AG10803 (cell line): ENCODE measurements around the gene GIT2.
A peak's percentile ranks its signal among the peaks of the same experiment; 100 is the strongest.

Experiments used
- DNase-seq: peaks from one replicate; pipeline ENCODE4 v3.0.0; 2010; ENCODE audit warnings: low read depth
- H3K4me3 ChIP-seq: 2 replicates; pipeline ENCODE4 v1.5.1; 2011; ENCODE audit warnings: mild to moderate bottlenecking, low read length, control low read depth
- CTCF ChIP-seq: conservative IDR thresholded peaks from 2 replicates; pipeline ENCODE4 v1.5.1; 2011; ENCODE audit warnings: mild to moderate bottlenecking, low read length, control low read depth, inconsistent platforms

The GIT2 gene

GRCh38 chr12:109946913-109947312 lies 49.3 kb downstream of the GIT2 start:
- no peak overlapping the region for H3K4me3 ChIP-seq
- no peak for TF ChIP-seq CTCF
- DNase-seq: peak; percentile 33

GRCh38 chr12:109946505-109946904 lies 49.7 kb downstream of the GIT2 start:
- peak; percentile 21 for DNase-seq
- no peak for TF ChIP-seq CTCF

GRCh38 chr12:109944561-109945359 lies 51.4 kb downstream of the GIT2 start:
- no peak overlapping the region for H3K4me3 ChIP-seq
- peak; percentile 34 for DNase-seq
- TF ChIP-seq CTCF: no peak

More at GRCh38 chr12:109946505-109946904, 49.7 kb downstream of the GIT2 start:
- H3K4me3 ChIP-seq: no peak overlapping the region

GRCh38 chr12:109943811-109944210 lies 52.4 kb downstream of the GIT2 start:
- no peak for TF ChIP-seq CTCF
- no peak overlapping the region for H3K4me3 ChIP-seq
- DNase-seq: no peak

GRCh38 chr12:109940339-109940923 lies 55.7 kb downstream of the GIT2 start:
- TF ChIP-seq CTCF: no peak
- DNase-seq: no peak
- no peak overlapping the region for H3K4me3 ChIP-seq

- no peak for TF ChIP-seq CTCF
- no peak for DNase-seq
- H3K4me3 ChIP-seq: no peak overlapping the region
These were observed 56.7 kb downstream of the GIT2 start for GRCh38 chr12:109939504-109939903.

GRCh38 chr12:109938947-109939346 lies 57.2 kb downstream of the GIT2 start:
- no peak for DNase-seq
- TF ChIP-seq CTCF: no peak
- no peak overlapping the region for H3K4me3 ChIP-seq
